Cerebellar cortex (tissue), 1 donor: ENCODE measurements around the gene C11orf21.

ENCODE experiments used
- DNase-seq: peaks from one replicate; pipeline ENCODE4 v3.0.0-alpha.2; 2015; ENCODE audit warnings: low spot score

Gene C11orf21

GRCh38 chr11:2320568-2321310, 19.0 kb upstream of the C11orf21 start:
- DNase-seq: no peak

GRCh38 chr11:2319791-2320472, 18.2 kb upstream of the C11orf21 start:
- DNase-seq: no peak

DNA sequence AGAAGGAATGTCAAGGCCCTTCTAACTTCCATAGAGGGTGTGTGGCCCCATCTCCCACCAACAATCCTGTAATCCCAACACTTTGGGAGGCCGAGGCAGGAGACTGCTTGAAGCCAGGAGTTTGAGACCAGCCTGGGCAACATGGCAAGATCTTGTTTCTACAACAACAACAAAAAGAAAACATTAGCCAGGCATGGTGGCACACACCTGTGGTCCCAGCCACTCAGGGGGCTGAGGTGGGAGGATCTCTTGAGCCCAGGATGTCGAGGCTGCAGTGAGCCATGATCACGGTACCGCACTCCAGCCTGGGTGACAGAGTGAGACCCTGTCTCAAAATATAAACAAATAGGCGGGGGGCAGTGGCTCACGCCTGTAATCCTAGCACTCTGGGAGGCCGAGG, 17.0 kb upstream of the C11orf21 start:
- DNase-seq: no peak

- no peak for DNase-seq
Observed at GRCh38 chr11:2318123-2318522, 16.4 kb upstream of the C11orf21 start.

- no peak for DNase-seq
Observed at GRCh38 chr11:2317354-2318050, 15.8 kb upstream of the C11orf21 start.

GRCh38 chr11:2316963-2317244, 15.2 kb upstream of the C11orf21 start:
- no peak for DNase-seq

GRCh38 chr11:2316169-2316962, 14.6 kb upstream of the C11orf21 start:
- no peak for DNase-seq

- no peak for DNase-seq
Observed at GRCh38 chr11:2315395-2316168, 13.9 kb upstream of the C11orf21 start.

GRCh38 chr11:2314525-2315394, 13.0 kb upstream of the C11orf21 start:
- DNase-seq: peak; percentile 6

- no peak for DNase-seq
Observed at GRCh38 chr11:2314136-2314524, 12.4 kb upstream of the C11orf21 start.

GRCh38 chr11:2313051-2313951, 11.6 kb upstream of the C11orf21 start:
- no peak for DNase-seq

DNA sequence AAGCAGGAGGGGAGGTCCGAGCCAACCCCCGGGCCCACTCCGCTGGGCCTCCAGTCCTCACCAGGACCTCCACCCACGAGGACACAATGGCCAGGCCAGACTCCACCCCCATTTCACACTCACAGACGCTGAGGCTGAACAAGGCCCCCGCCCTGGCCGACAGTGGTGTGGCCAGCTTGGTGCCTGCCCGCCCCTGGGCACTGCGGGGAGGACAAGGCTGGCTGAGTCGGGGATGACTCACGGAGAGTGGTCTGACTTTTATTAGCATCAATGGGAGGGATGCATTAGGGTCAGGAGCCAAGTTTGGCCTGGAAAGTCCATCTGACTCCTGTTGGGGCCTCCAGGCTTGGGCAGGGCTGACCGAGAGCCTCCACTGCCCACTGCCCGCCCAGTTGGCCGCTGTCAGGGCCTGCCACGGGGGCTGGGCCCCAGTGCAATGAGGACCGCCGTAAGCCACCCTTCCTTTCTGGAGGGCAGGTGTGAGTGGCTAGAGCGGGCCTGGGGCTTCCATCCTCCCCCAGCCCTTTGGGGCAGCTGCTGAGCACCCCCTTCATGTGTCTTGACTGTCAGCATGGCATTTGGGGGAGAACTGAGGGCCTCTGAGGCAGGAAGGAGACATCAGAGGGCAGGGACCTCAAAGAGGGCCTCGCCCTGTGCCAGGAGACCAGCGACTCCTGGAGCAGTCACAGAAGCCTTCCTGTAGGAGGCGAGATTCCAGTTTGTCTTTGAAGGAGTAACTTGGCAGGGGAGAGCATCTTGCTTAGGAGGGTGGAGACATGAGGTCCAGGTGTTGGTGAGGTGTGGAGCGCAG, 10.7 kb upstream of the C11orf21 start:
- DNase-seq: no peak

DNA sequence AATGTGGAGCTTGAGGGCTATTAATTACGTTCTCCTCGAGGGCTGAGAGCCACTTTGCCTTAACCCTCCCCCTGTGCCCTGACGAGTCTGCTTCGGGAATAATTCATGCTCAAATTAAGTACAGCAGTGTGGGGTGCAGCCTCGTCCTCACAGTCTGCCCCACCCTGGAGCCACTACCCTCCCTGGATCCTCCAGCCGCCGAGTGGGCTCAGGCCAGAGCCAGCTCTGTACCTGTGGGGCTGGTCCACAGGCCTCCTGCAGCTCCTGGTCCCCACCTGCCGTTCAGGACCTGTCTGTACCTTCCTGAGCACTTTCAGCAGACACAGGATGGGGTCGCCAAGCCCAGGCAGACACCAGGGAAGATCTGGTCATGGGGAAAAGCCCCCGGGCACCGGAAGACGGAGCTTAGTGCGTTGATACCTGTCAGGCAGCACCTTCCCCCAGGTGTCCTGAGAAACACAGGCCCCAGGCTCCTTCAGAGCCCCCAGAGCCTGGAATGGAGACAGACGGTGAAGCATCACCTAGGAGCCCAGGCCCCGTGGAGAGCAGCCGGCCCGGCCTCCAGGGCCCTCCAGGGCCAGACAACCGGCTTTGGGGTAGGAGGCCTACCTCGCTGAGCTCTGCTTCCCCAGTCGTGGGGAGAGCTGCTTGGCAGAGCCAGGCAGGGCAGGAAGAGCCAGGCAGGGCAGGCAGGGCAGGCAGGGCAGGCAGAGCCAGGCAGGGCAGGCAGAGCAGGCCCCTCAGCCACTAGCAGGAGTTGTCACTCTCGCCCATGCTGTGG, 9.8 kb upstream of the C11orf21 start:
- DNase-seq: no peak

DNA sequence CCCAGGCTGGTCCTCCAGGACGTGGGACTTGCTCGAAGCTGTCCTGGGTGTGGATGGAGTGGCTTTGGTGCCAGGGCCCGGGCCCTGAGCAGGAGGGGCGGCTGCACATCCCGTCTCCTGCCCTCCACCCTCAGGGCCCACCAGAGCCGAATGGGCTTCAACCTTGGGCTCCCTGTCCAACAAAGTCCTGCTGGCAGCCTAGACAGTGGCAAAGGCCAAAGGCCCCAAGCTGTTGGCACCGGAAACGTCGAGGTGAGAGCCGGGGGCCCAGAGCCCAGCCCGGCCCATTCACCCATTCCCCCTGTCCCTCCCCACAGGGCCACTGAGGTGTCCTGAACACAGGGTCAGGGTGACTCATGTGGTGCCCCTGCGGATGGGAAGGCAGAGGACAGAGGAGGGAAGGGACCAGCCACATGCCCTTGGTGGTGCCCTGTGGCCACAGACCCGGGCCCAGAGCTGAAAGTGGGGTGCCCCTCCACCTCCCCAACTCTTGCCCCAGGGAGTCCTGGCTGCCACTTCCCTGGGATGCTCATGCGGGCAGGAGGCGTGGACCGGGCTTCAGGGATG, 9.2 kb upstream of the C11orf21 start:
- no peak for DNase-seq

DNA sequence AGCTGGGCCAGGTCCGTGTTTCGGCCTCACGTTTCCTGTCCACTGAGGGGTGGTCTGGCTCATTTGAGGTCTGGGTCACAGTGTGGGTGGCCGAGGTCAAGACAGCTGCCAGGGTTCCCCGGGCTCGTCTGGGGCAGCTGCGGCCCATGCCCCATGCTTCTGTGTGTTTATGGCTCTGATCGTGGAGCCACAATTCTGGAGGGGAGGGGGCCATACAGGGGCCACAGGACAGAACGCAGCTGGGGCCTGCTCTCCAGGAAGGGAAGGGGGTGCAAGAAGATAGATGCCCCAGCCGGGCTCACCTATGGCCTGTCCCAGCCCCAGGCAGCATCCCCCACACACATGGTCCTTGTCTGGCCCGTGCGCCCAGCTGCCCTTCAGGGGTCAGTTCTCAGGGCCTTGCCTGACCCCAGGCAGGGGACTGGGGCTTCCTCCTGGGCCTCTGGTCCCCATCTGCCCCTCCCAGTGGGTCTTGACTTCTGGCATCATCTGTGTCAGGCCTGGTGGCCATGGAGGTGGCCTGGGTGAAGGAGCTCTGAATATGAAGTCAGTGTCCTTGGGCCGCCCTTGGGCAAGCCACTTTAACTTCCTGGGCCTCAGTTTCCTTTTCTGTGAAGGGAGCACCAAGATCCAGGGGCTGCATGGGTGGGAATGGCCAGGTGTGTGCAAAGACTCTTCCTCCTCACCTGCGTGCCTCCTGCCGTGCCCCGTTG, 8.5 kb upstream of the C11orf21 start:
- no peak for DNase-seq

DNA sequence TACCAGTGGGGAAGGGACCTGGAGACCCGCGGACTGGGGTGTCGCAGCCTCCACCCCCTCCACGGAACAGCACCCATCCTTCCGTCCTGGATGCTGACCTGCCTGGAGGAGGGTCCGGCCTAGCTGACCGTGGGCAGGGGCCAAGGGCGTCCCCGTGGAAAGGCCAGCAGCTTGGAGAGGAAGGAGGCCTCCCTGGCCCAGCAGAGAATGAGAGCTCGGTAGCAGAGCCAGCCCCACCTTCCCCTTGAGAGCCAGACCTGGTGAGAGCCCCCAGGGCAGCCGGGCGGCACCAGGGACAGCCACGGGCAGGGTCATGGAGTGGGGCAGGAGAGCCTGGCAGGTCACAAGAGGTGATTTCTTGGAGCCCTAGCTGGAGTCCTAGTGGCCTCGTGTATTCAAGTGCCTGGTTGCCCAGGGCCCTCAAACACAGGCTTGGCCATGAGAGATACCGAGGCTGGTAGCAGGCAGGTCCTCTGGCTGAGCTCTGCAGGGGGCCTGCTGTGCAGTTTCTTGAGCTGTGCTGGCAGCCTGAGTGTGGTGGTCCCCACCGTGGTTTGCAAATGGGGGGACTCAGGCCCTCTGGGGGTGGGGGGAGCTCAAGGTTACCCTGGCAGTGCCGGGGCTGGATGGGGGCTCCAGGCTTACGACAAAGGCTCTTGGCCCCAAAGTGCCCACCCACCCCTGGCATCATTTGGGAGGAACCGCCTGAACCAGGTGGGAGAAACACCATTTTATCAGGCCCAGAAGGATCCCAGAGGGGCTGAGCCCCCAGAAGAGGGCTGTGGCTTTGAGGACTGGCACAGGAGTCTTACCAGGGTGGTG, 7.7 kb upstream of the C11orf21 start:
- no peak for DNase-seq
